Measurements from ENCODE around the gene ENTPD6.
"Not testable (repeated sequence)": the region's sequence is repeated elsewhere in the genome, so short reads cannot be mapped to it uniquely, and the experiment has no call there.

The ENTPD6 gene

DNA sequence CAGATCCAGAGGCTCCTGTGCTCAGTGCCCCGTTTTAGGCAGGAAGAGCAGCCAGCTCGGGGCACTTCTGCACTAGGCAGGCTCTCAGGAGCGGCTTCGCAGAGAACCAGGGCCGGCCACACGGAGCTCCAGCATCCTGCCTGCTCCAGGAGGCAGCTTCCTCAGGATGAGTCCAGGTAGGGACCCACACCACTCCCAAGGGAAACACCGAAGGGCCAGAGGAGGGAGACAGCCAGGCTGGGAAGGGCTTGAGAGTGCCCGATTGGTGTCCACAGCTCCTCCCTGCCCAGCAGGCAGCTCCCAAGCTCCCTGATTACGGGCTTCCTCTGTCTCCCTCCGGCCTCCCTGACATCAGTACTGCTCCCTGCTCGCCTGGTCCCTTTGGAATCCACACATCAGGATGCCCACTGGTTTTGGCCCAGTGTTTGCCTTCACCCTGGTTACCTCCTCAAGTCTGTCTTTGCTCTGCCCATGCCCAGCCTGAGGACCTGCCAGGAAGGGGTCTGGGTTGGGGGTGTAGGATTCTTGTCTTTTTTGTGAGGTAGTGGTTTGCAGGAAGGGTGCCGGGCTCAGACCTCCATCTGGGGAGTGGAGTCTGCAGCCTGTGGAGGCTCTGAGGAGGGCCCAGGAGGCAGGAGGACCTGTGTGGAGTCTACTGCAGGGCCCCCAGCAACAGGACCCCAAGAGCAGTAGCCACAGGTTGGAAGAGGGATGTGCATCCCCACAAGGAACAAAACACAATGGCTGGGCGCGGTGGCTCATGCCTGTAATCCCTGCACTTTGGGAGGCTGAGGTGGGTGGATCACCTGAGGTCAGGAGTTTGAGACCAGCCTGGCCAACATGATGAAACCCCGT, 41.2 kb downstream of the ENTPD6 start:
- TF ChIP-seq NFRKB (IDR thresholded peaks at IDR 0.05) (no peak), ELF4 (IDR thresholded peaks at IDR 0.05) (no peak), CTBP1 (IDR thresholded peaks at IDR 0.05; ENCODE audit: borderline replicate concordance) (no peak), HDGF (IDR thresholded peaks at IDR 0.05; ENCODE audit: borderline replicate concordance) (no peak), FOXM1 (IDR thresholded peaks at IDR 0.05; ENCODE audit: borderline replicate concordance) (no peak), LEF1 (IDR thresholded peaks at IDR 0.05; ENCODE audit: borderline replicate concordance) (no peak), TARDBP (IDR thresholded peaks at IDR 0.05) (no peak), SUZ12 (IDR thresholded peaks at IDR 0.05) (no peak), ARNT (IDR thresholded peaks at IDR 0.05) (no peak), FOXA1 (IDR thresholded peaks at IDR 0.05) (no peak), L3MBTL2 (conservative IDR thresholded peaks at IDR 0.05) (no peak), ZNF384 (IDR thresholded peaks at IDR 0.05) (no peak)
- TF ChIP-seq, protein P1, sequence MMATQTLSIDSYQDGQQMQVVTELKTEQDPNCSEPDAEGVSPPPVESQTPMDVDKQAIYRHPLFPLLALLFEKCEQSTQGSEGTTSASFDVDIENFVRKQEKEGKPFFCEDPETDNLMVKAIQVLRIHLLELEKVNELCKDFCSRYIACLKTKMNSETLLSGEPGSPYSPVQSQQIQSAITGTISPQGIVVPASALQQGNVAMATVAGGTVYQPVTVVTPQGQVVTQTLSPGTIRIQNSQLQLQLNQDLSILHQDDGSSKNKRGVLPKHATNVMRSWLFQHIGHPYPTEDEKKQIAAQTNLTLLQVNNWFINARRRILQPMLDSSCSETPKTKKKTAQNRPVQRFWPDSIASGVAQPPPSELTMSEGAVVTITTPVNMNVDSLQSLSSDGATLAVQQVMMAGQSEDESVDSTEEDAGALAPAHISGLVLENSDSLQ (IDR thresholded peaks at IDR 0.05), result no peak
- CTCF ChIA-PET, result interaction anchor here (0.9 to 1.4 kb wide), 2 partner anchors 11 to 12 kb away, joined by 3 to 5 read pairs; partner anchors contain the start of gene PYGB
- POLR2A ChIA-PET, result interaction anchor here (4.0 kb wide), 1 partner anchor 11 kb away, joined by 22 read pairs; the partner anchor contains the start of gene PYGB
- no peak for DNase-seq (ENCODE audit: extremely low spot score)

DNA sequence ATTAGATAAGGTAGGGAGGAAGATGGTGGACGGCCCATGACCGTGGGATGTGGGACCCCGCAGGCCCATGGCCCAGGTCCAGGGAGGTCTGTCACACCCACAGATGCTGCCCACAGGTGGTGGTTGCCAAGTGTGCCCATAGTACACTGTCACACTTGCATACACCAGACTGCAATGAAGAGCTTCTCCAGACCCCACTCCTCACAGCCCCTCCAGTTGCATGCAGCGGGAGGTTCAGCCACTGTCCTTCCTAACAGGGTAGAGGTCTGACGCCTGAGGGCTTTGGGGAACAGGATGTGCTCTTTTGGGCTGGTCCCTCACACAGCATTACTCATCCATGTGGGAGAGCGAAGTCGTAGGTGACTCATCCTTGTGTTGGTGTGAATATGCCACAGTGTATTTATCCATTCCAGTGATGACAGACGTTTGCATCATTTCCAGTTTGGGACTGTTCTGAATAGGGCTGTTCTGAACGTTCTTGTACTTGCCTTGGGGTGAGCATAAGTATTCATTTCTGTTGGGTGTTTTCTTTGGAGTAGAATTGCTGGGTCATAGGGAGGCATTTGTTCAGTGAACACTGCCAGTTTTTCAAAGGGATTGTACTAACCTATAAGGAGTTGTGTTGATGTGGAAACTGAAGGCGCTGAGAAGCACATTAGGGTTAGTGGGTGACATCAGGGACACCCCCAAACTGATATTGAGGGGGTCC, 42.3 kb downstream of the ENTPD6 start:
- POLR2A ChIA-PET, result interaction anchor here (4.0 kb wide), 1 partner anchor 10 kb away, joined by 22 read pairs; the partner anchor contains the start of gene PYGB
- no peak for DNase-seq (ENCODE audit: extremely low spot score)
- no peak for TF ChIP-seq NFRKB (IDR thresholded peaks at IDR 0.05)
- TF ChIP-seq HDGF (IDR thresholded peaks at IDR 0.05; ENCODE audit: borderline replicate concordance), result no peak
- TF ChIP-seq FOXM1 (IDR thresholded peaks at IDR 0.05; ENCODE audit: borderline replicate concordance), result no peak
- no peak for TF ChIP-seq SP1 (IDR thresholded peaks at IDR 0.05)
- TF ChIP-seq ELF4 (IDR thresholded peaks at IDR 0.05), result no peak
- no peak for TF ChIP-seq L3MBTL2 (conservative IDR thresholded peaks at IDR 0.05)
- TF ChIP-seq, protein P1 (IDR thresholded peaks at IDR 0.05), result no peak
- TF ChIP-seq LEF1 (IDR thresholded peaks at IDR 0.05; ENCODE audit: borderline replicate concordance), result no peak
- no peak for TF ChIP-seq TARDBP (IDR thresholded peaks at IDR 0.05)
- no peak for TF ChIP-seq SUZ12 (IDR thresholded peaks at IDR 0.05)
- TF ChIP-seq CTBP1 (IDR thresholded peaks at IDR 0.05; ENCODE audit: borderline replicate concordance), result no peak
- no peak for TF ChIP-seq FOXK2 (IDR thresholded peaks at IDR 0.05)
- no peak for TF ChIP-seq ZNF384 (IDR thresholded peaks at IDR 0.05)
- no peak for TF ChIP-seq ARNT (IDR thresholded peaks at IDR 0.05)
- TF ChIP-seq BHLHE40 (IDR thresholded peaks at IDR 0.05; ENCODE audit: borderline replicate concordance), result no peak
- TF ChIP-seq FOXA1 (IDR thresholded peaks at IDR 0.05), result no peak
- CTCF ChIA-PET, result no interaction called here

DNA sequence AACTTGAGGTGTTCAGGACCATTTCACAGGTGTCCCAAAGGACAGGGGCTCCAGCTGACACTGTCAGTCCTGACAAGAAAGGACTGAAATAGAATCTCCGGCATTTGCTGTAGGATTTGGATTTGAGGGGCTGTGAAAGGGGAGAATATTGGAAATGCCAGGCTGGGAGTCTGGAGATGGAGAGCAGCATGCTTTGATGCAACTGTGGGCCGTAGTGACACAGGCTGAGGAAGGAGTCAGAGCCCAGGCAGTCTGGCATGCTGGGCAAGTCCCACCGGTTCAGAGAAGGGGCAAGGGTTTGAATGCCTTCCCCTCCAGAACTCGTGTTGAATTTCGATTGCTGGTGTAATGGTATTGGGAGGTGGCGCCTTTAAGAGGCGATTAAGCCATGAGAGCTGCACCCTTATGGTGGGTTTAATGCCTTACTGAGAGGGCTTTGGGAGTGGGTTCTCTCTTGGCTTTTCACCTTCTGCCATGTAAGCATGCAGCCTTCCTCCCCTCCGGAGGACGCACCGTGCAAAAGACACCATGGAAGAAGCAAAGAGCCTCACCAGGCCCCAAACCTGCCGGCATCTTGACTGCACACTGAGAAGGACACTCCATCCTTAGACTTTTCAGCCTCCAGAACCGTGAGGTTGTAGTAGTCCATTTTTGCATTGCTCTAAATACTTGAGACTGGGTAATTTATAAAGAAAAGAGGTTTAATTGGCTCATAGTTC, 43.0 kb downstream of the ENTPD6 start:
- ChIA-PET CTCF (no interaction called here), POLR2A (interaction anchor here (1.0 to 4.0 kb wide), 2 partner anchors 9 kb away, joined by 3 to 22 read pairs; partner anchors contain the start of gene PYGB)
- TF ChIP-seq ARNT (IDR thresholded peaks at IDR 0.05), result no peak
- no peak for TF ChIP-seq NFRKB (IDR thresholded peaks at IDR 0.05)
- TF ChIP-seq ELF4 (IDR thresholded peaks at IDR 0.05), result no peak
- TF ChIP-seq FOXK2 (IDR thresholded peaks at IDR 0.05), result no peak
- DNase-seq (ENCODE audit: extremely low spot score), result no peak

DNA sequence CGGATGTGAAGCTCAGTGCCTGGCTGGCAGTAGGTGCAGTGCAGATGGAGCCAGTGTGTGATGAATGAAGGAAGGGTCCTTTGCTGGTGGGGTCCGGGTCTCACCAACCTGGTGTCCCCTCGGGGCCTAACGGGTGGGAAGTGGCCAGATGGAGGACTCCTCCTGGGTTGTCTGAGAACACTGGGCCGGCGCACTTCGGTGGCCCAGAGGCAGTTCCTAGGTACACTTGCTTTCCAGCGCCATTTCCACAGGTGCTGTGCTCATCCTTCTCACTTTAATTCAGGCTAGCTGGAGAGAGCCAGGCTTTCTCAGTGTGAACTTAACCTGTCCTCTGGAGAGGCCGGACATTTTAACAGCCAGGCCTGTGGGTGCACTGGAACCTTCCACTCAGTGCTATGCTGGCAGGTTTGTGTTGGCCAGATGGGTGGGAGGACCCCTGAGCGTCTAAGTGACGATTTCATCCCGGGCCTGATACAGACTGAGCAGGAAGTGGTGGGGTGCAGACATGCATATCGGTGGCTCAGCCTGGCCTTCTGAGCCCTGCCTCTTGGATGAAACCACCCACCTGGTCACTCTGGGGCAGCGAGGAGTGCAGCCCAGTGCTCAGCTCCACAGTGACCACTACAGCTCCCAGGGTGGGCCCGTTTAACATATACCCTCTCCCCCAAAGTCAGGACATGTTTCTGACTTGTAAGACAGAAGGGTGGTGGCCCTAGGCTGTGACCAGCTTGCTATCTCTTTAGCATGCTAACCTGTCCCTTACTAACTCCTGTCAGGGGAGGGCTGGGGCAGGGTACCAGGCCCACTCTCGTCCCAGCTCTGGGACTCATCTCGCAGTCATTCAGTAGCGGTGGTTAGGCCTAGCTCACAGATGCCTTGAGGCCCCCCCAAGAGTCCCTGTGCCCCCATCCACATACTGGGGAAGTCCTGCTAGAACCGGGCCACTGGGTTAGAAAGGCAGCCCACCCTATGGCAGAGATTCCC, 44.2 kb downstream of the ENTPD6 start:
- CTCF ChIA-PET, result no interaction called here
- TF ChIP-seq FOXK2 (IDR thresholded peaks at IDR 0.05) (no peak), L3MBTL2 (conservative IDR thresholded peaks at IDR 0.05) (no peak), ARNT (IDR thresholded peaks at IDR 0.05) (no peak), BHLHE40 (IDR thresholded peaks at IDR 0.05; ENCODE audit: borderline replicate concordance) (no peak), SP1 (IDR thresholded peaks at IDR 0.05) (no peak)

DNA sequence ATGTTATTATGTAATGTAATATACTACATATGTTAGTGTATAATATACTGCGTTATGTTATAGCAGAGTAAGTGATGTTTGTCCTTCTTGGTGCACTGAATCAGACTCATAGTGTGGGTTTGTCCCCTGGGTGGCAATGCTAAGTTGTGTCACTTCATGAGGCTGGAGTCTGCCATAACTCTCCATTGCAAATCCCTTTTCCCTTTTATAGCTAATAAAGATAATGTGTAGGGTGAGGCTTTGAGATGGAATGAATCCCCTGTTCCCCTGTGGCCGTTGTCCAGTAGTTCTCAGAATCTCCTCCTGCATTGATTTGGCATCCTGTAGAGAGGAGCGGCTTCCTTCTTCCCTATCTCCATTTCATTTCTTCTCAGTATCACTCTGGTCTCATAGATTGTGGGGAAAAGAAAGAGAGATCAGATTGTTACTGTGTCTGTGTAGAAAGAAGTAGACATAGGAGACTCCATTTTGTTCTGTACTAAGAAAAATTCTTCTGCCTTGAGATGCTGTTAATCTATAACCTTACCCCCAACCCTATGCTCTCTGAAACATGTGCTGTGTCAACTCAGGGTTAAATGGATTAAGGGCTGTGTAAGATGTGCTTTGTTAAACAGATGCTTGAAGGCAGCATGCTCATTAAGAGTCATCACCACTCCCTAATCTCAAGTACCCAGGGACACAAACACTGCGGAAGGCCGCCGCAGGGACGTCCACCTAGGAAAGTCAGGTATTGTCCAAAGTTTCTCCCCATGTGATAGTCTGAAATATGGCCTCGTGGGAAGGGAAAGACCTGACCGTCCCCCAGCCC, 45.5 kb downstream of the ENTPD6 start:
- POLR2A ChIA-PET; DNase-seq (ENCODE audit: extremely low spot score); CTCF ChIA-PET: not testable (repeated sequence)

More for the DNA sequence above, 44.2 kb downstream of the ENTPD6 start:
- DNase-seq (ENCODE audit: extremely low spot score), result no peak
- POLR2A ChIA-PET, result interaction anchor here (1.0 to 1.3 kb wide), 2 partner anchors 8 to 9 kb away, joined by 3 read pairs; partner anchors contain the start of gene PYGB

DNA sequence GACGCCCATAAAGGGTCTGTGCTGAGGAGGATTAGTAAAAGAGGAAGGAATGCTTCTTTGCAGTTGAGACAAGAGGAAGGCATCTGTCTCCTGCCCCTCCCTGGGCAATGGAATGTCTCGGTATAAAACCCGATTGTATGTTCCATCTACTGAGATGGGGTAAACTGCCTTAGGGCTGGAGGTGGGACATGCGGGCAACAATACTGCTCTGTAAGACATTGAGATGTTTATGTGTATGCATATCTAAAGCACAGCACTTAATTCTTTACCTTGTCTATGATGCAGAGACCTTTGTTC, 46.1 kb downstream of the ENTPD6 start:
- CTCF ChIA-PET; DNase-seq (ENCODE audit: extremely low spot score); POLR2A ChIA-PET: not testable (repeated sequence)

All from HEK293T (cell line).